SK-N-SH (cell line): Measurements from ENCODE around the gene C9orf85.

Source experiments
- EP300 ChIP-seq, 2 experiments: IDR thresholded peaks; 2 replicates each; pipeline versions ENCODE4 v1.4.0 to v1.6.1; 2012; ENCODE audit warnings: borderline replicate concordance in 1 of 2, low read depth in 1 of 2, low read length in 1 of 2
- EZH2phosphoT487 ChIP-seq: fragments of 200-600 bp; sonication (generic); IDR thresholded peaks from 2 replicates; pipeline ENCODE4 v1.6.1; 2017; ENCODE audit warnings: low read depth, mixed run types, mild to moderate bottlenecking, antibody characterized with exemption, moderate library complexity, borderline replicate concordance
- GABPA ChIP-seq: IDR thresholded peaks from 2 replicates; pipeline ENCODE4 v1.4.0; 2012; ENCODE audit warnings: low read depth, mild to moderate bottlenecking
- MEF2A ChIP-seq: IDR thresholded peaks from 2 replicates; pipeline ENCODE4 v1.4.0; 2012; ENCODE audit warnings: low read depth, borderline replicate concordance
- MXI1 ChIP-seq: IDR thresholded peaks from 2 replicates; pipeline ENCODE4 v1.6.1; 2012; ENCODE audit warnings: mild to moderate bottlenecking, low read depth, low read length, improper control_type of control experiment
- POLR2AphosphoS5 ChIP-seq: IDR thresholded peaks from 2 replicates; pipeline ENCODE4 v1.6.1; 2012; ENCODE audit warnings: low read depth, low read length
- RCOR1 ChIP-seq: fragments of 150-350 bp; IDR thresholded peaks from 2 replicates; pipeline ENCODE4 v1.6.1; 2017; ENCODE audit warnings: antibody characterized with exemption, low read length
- TCF12 ChIP-seq: IDR thresholded peaks from 2 replicates; pipeline ENCODE4 v1.4.0; 2012
- YY1 ChIP-seq: IDR thresholded peaks from 2 replicates; pipeline ENCODE4 v1.4.0; 2012; ENCODE audit warnings: low read depth, mild to moderate bottlenecking
- TF ChIP-seq, protein P1 (sequence below): IDR thresholded peaks from 2 replicates; pipeline ENCODE4 v1.4.0; 2012; ENCODE audit warnings: low read depth
- TF ChIP-seq, protein P2 (sequence below): fragments of 200-600 bp; sonication (generic); IDR thresholded peaks from 2 replicates; pipeline ENCODE4 v1.6.1; 2017; ENCODE audit warnings: antibody characterized with exemption, mild to moderate bottlenecking, moderate library complexity
- TF ChIP-seq, protein P3 (sequence below): fragments of 150-350 bp; IDR thresholded peaks from 2 replicates; pipeline ENCODE4 v1.6.1; 2017; ENCODE audit warnings: antibody characterized with exemption, low read length, low read depth, borderline replicate concordance
- TF ChIP-seq, protein P4 (sequence below): IDR thresholded peaks from 2 replicates; pipeline ENCODE4 v1.6.1; 2012; ENCODE audit warnings: mild to moderate bottlenecking, low read depth, low read length, moderate library complexity

DNA sequence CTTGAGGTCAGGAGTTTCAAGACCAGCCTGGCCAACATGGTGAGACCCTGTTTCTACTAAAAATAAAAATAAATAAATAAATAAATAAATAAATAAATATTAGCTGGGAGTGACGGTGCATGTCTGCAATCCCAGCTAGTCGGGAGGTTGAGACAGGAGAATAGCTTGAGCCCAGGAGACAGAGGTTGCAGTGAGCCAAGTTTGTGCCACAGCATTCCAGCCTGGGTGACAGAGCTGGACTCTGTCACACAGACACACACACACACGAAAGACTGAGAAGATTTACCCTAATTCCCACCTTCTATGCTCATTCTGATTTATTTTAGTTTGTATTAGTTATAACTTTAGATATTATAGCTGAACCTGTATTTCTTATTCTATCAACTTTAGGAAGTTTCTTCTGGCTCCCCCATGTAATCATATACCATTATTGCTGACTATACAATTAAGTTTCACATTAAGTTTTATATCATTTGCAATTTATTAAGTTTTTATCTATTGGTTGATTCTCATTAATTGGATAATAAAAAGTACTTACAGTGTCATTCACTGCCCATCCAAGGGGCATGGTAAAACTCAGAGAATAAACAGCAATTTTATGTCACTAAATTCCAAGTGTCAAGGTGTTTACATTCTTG, 21.3 kb upstream of the C9orf85 start:
- TF ChIP-seq, protein P1, sequence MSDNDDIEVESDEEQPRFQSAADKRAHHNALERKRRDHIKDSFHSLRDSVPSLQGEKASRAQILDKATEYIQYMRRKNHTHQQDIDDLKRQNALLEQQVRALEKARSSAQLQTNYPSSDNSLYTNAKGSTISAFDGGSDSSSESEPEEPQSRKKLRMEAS, result no peak
- TF ChIP-seq EZH2phosphoT487 (no peak), GABPA (no peak), RCOR1 (no peak), MXI1 (no peak), EP300 (IDR thresholded peaks at IDR 0.05; ENCODE audit: borderline replicate concordance in 1 of 2, low read depth in 1 of 2, low read length in 1 of 2) (no peak), POLR2AphosphoS5 (no peak), YY1 (no peak), MEF2A (no peak), TCF12 (no peak)
- TF ChIP-seq, protein P2, sequence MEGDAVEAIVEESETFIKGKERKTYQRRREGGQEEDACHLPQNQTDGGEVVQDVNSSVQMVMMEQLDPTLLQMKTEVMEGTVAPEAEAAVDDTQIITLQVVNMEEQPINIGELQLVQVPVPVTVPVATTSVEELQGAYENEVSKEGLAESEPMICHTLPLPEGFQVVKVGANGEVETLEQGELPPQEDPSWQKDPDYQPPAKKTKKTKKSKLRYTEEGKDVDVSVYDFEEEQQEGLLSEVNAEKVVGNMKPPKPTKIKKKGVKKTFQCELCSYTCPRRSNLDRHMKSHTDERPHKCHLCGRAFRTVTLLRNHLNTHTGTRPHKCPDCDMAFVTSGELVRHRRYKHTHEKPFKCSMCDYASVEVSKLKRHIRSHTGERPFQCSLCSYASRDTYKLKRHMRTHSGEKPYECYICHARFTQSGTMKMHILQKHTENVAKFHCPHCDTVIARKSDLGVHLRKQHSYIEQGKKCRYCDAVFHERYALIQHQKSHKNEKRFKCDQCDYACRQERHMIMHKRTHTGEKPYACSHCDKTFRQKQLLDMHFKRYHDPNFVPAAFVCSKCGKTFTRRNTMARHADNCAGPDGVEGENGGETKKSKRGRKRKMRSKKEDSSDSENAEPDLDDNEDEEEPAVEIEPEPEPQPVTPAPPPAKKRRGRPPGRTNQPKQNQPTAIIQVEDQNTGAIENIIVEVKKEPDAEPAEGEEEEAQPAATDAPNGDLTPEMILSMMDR, result no peak
- TF ChIP-seq, protein P3, sequence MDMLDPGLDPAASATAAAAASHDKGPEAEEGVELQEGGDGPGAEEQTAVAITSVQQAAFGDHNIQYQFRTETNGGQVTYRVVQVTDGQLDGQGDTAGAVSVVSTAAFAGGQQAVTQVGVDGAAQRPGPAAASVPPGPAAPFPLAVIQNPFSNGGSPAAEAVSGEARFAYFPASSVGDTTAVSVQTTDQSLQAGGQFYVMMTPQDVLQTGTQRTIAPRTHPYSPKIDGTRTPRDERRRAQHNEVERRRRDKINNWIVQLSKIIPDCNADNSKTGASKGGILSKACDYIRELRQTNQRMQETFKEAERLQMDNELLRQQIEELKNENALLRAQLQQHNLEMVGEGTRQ, result no peak
- TF ChIP-seq, protein P4, sequence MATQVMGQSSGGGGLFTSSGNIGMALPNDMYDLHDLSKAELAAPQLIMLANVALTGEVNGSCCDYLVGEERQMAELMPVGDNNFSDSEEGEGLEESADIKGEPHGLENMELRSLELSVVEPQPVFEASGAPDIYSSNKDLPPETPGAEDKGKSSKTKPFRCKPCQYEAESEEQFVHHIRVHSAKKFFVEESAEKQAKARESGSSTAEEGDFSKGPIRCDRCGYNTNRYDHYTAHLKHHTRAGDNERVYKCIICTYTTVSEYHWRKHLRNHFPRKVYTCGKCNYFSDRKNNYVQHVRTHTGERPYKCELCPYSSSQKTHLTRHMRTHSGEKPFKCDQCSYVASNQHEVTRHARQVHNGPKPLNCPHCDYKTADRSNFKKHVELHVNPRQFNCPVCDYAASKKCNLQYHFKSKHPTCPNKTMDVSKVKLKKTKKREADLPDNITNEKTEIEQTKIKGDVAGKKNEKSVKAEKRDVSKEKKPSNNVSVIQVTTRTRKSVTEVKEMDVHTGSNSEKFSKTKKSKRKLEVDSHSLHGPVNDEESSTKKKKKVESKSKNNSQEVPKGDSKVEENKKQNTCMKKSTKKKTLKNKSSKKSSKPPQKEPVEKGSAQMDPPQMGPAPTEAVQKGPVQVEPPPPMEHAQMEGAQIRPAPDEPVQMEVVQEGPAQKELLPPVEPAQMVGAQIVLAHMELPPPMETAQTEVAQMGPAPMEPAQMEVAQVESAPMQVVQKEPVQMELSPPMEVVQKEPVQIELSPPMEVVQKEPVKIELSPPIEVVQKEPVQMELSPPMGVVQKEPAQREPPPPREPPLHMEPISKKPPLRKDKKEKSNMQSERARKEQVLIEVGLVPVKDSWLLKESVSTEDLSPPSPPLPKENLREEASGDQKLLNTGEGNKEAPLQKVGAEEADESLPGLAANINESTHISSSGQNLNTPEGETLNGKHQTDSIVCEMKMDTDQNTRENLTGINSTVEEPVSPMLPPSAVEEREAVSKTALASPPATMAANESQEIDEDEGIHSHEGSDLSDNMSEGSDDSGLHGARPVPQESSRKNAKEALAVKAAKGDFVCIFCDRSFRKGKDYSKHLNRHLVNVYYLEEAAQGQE, result no peak
